Measurements from ENCODE around the gene MEGF6. TPM values are rescaled to one million over a fixed set of nuclear protein-coding genes. Genes with fewer than 3 reads are reported as not detected.

Gene MEGF6
- total and polyA plus RNA-seq, 9 of the 15 experiments (the other 6 are each of a cell fraction or from before 2014, with no cell fraction given) = 0.03 to 1.7 (median 0.24) TPM; not detected in 3

DNA sequence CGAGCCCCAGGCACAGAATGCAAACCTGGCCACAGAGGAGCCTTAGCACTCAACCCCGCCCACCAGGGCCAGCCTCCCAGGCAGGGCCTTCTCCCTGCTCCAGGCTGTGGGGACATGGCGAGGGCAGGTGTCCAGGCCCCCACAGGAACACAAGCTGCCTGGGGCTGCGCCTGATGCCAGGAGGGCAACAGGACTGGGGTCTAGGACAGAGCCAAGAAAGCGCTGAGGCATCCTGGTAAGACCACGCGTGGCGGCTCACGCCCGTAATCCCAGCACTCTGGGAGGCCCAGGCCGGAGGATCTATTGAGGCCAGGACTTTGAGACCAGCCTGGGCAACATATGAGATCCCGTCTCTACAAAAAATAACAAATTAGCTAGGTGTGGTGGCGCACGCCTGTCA is 59.1 kb downstream of the MEGF6 start:
- intact Hi-C loops (cut with micrococcal nuclease) (no loop called here), in situ Hi-C loops (cut with MboI) (no loop called here)
- no peak for TF ChIP-seq ZNF12 (CRISPR knock-in tag; IDR thresholded peaks at IDR 0.05)
- TF ChIP-seq NFXL1 (CRISPR knock-in tag; IDR thresholded peaks at IDR 0.05) = no peak
- no peak for TF ChIP-seq ZNF436 (CRISPR knock-in tag; IDR thresholded peaks at IDR 0.05)
- no peak for TF ChIP-seq RBM39 (optimal IDR thresholded peaks at IDR 0.05; ENCODE audit: low read depth, low read length)
- no peak for TF ChIP-seq PRPF4 (IDR thresholded peaks at IDR 0.05; ENCODE audit: insufficient read depth, low read depth, low read length, poor library complexity, severe bottlenecking)
- TF ChIP-seq TFAM (CRISPR knock-in tag; conservative IDR thresholded peaks at IDR 0.05) = no peak
- no peak for TF ChIP-seq TARDBP (IDR thresholded peaks at IDR 0.05)
- TF ChIP-seq TCF7 (IDR thresholded peaks at IDR 0.05; ENCODE audit: borderline replicate concordance) = no peak
- TF ChIP-seq CC2D1A (IDR thresholded peaks at IDR 0.05) = no peak
- CTCF ChIA-PET (ENCODE audit: low intra/inter-chr PET ratio) = no interaction called here
- 29% methylated on average over 13 of the region's 14 CpGs for WGBS (ENCODE audit: insufficient coverage, low coverage, missing lambda C conversion rate)
- POLR2A ChIA-PET = interaction anchor here (0.8 to 1.3 kb wide), 2 partner anchors 17 to 26 kb away, joined by 3 to 5 read pairs; no protein-coding TSS in a partner anchor
- Histone ChIP-seq H2AFZ (ENCODE audit: low read depth, low read length) (no peak overlapping the region), H3K9me3 (replicated peaks; ENCODE audit: control insufficient read depth, insufficient read depth, low read depth, low read length) (no peaks in the 10 kb centered on the region), H3K79me2 (ENCODE audit: control insufficient read depth, insufficient read depth, low read length) (no peaks in the 10 kb centered on the region), H3K4me3 (no peak overlapping the region), H3K4me2 (ENCODE audit: insufficient read depth, low read length) (no peak overlapping the region), H3K9ac (ENCODE audit: insufficient read depth in 1 of 2, low read depth in 2 of 2, low read length in 2 of 2) (no peak overlapping the region), H3K4me1 (replicated peaks in 1 of 2; ENCODE audit: control insufficient read depth in 2 of 2, insufficient read depth in 2 of 2, low read length in 2 of 2) (peaks cover 0 to 44% of the 10 kb centered on the region in 2 experiments; a peak in 1 of 5 replicates), H4K20me1 (replicated peaks; ENCODE audit: control insufficient read depth, insufficient read depth, low read length) (peaks cover 46% of the 10 kb centered on the region; the same call in 1 of the 2 replicates), H3K27me3 (ENCODE audit: control insufficient read depth in 2 of 2, insufficient read depth in 2 of 2, low read length in 2 of 2) (peaks cover 42 to 70% of the 10 kb centered on the region in 2 experiments), H3K9me1 (ENCODE audit: control insufficient read depth, insufficient read depth, low read length) (peaks cover 3% of the 10 kb centered on the region), H3K36me3 (ENCODE audit: control insufficient read depth, insufficient read depth, low read length) (no peaks in the 10 kb centered on the region), H3K27ac (ENCODE audit: extremely low read depth, low read depth, low read length) (no peak overlapping the region)
- BruUV-seq (replicated peaks) = no TSS peak
- DNase-seq (ENCODE audit: extremely low read depth in 1 of 4, low spot score in 3 of 4) (no peak), FAIRE-seq (no peak), ATAC-seq (no peak)

All from K562 (cell line).